Measurements from ENCODE around the gene PACS2. TPM values are rescaled to one million over a fixed set of nuclear protein-coding genes. Genes with fewer than 3 reads are reported as not detected.
"Not testable (repeated sequence)": the region's sequence is repeated elsewhere in the genome, so short reads cannot be mapped to it uniquely, and the experiment has no call there.

PACS2 gene
- 30.3 and 54.6 TPM in 2 replicates for total RNA-seq

DNA sequence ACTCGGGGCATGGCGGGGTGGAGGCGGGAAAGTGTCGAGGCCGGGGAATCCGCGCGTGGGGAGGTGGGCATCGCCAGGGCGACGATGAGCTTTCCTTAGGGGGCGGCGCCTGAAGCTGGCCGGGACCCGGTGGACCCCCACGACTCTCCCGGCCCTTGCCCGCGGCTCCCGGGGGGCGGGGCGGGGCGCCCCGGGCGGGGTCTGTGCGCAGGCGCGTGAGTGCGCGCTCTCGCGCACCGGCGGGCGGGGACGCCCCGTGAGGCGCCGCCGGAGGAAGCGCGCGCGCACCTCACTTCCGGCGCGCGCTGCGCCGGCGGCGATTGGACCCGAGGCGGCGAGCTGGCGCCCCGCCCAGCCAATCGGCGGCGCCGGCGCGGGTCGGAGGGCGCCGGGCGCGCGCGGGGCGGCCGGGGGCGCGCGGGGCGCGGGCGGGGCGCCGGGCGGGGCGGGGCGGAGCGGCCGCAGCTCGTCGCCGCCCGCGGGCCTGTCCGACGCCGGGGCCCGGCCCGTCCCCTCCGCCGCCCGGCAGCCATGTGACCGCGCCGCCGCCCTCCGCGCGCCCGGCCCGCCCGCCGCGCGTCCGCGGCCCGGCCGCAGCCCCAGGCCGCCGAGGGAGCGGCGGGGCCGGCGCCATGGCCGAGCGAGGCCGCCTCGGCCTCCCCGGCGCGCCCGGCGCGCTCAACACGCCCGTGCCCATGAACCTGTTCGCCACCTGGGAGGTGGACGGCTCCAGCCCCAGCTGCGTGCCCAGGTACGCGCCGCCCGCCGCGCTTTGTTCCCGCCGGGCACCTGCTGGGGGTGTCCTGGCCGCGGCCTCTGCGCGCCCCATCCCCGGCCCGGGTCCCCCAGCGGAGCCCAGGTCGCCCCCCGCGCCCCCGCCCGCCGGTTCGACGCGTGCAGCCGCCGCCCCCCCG, at the start of gene PACS2:
PACS2 (plus strand) TSS at position 462 of the 914 bp plus-strand sequence; CDS start at position 633, 171 bp downstream.
- DNase-seq (ENCODE audit: low read depth in 2 of 2) = peak; percentile 73 to 89

DNA sequence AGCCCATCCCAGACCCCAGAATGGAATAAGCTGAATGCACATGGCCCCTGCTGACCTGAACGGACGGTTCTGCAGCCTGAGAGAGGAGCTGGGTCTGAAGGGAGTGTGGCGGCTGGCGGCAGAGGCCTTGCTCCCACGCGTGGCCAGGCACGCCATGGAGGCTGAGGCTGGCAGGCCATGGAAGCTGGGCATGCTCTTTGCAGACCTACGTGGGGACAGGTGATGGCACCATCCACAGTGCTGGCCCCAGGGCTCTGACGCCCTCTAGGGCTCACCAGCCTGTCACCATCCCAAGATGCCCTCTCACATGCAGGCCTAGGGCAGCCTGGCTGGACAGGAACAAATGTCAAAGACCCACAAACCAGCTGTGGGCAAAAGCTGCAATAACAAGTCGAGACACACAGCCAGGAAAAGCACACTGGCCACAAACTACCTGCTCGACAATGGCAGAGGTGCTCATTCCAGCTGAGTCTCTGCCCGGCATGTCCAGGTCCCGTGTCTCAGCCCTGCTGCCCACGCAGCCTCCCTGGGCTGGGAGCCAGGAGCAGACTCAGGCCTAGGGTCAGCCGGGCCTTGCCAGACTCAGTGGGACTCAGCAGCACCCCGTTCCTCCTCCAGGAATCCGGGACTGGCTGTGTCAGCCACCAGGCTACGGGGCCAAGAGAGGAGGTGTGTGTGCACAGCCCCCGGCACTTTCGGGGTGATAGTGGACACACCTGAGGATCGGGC, 46.6 kb upstream of the PACS2 start:
- no peak for DNase-seq (ENCODE audit: low read depth in 2 of 2)

DNA sequence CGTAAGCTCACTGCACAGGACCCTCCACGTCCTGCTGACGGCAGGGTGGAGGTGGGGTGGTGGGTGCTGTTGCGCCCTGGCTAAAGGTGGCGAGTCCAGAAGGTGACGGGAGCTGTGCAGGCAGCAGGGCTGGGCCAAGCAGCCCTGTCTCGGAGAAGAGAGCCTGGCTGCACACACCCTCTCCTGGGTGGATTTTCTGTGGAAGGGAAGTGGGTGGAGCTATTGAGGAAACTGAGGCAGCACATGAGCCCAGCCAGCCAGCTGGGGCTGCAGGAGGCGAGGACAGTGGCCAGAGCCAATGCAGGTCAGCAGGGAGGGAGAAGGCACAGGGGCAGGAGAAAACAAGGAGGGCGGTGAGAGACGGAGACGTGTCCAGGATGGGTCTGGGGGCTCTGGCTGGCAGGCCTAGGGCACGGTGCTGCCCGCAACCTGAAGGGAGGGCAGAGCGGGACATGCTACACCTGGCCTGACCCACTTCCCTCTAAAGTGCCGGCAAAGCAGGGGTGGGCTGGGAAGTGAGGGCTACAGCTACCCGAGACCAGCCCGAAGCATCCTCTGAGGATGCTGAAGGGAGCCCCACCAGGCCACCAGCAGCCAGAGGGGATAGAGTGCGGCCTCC, 45.7 kb upstream of the PACS2 start:
- no peak for DNase-seq (ENCODE audit: low read depth in 2 of 2)

DNA sequence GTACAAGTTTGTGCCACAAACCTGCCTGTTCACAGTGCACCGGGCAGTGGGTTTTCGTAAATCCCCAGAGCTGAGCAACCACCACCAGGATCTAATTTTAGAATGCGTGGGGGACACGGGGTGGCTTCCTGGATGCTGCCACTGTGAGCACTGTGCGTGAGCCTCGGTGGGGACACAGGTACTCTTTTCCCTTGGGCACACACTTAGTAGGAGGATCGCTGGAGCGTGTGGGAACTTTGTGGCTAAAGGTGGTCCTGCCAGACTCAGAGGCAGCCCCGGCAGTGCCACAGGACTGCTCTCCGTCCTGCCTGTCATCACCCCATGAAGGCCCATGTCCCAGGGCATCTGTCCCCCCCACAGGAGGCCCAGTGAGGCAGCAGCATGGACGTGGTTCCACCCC, 45.1 kb upstream of the PACS2 start:
- no peak for DNase-seq (ENCODE audit: low read depth in 2 of 2)

DNA sequence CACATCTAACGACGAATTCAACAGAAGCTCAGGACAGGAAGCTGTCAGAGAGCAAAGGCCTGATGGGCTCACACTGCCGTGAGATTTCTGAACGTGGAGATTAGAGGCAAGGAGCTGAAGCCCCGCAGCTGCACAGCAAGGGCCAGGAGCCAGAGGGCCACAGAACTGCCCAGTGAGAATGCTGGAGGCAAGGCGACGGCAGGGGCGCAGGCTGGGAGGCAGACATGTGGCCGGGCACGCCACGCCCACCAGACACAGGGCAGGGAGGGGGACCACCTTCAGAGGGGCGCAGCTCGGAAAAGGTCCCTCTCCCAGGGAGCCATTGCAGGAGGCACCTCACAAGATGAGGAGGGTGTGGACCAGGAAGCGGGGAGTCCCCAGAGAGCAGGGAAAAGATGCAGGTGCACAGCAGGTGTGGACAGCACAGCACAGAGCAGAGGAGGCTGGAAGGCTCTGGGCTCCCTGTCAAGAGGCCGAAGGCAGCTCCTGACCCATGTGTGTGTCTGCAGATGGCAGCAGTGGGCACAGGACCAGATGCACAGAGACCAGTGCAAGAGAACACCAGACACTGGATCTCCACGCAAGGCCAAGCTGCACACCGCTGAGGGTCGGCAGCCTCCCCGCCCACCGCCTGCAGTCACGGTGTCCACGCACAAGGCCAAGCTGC, 43.2 kb upstream of the PACS2 start:
- DNase-seq (ENCODE audit: low read depth in 2 of 2) = no peak

DNA sequence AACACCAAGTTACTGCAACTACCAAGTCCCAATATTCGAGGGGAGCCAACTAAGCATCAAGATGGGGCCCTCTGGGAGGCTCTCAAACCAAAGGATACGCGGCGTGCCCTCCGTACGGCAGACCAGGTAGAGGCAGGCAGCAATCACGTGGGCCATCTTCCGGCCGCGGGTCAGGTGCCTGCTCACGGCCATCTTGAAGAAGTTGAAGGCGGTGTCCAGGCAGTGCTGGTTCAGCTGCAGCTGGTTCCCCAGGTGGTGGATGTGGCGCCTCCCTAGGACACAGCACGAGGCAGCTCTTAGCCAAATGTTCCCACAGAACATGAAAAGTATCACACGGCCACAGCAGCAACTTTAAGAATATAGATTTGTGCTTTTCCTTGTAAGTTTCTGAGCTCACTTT, 41.9 kb upstream of the PACS2 start:
- DNase-seq (ENCODE audit: low read depth in 2 of 2) = no peak

DNA sequence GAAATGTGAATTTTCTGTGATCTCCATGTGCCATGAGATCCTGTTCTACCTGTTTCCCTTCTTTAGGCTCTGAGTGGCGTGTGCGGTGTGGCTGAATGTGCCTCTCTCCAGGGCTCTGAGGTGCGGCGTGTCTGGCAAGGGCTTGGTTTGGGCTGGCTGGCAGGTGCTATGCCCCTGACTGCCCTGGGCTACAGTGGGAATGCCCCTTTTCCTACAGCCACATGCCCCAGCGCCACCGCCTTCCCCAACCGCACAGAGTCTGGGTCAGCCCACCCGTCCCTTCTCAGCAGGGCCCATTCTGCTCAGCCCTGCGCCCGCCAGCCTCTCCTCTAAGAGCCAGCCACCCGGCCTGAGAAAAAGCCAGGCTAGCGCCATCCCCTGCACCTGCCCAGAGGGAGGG, 41.5 kb upstream of the PACS2 start:
- DNase-seq (ENCODE audit: low read depth in 2 of 2) = no peak

DNA sequence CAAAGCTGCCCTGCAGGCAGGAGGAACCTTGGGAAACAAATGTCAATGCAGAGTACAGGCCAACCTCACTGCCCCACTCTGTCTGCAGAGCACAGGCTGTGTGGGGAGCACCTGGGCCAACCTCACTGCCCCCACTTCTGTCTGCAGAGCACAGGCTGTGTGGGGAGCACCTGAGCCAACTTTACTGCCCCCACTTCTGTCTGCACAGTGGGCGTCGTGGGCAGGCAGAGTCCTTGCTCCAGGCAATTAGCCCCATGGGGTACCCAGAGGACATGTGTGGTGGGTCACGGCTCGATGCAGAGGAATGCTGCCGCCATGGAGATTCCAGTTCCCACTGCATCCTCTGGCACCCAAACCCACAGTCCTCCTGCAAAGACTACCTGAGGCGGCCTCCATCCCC, 39.9 kb upstream of the PACS2 start:
- DNase-seq (ENCODE audit: low read depth in 2 of 2) = no peak

DNA sequence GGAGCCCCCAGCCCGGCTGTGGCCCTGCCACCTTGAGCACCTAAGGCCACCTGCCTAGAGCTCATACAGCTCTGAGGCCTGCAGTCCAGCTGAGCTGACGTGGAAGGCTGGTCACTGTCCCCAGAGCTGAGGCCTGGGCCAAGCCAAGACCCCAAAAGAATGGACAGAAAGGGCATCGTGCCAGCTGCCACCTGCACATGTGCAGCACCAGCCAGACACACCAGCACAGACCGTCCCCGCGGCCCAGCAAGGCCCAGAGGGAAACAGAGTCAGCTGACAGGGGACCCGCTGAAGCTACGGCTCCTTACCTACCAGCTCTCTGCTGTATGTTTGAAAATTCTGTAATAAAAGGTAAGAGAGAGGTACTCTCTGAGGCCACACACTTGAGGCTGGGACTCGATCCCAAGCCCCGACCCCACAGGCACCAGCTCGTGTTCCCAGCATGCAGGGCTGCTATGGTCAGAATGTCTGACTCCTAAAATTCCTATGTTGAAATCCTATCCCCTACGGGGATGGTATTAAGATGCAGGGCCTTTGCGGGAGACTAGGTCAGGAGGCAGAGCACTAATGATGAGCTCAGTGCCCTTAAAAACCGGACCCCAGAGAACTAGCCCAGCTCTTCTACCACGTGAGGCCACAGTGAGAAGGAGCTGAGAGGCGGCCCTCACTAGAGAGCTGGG, 39.1 kb upstream of the PACS2 start:
- no peak for DNase-seq (ENCODE audit: low read depth in 2 of 2)

DNA sequence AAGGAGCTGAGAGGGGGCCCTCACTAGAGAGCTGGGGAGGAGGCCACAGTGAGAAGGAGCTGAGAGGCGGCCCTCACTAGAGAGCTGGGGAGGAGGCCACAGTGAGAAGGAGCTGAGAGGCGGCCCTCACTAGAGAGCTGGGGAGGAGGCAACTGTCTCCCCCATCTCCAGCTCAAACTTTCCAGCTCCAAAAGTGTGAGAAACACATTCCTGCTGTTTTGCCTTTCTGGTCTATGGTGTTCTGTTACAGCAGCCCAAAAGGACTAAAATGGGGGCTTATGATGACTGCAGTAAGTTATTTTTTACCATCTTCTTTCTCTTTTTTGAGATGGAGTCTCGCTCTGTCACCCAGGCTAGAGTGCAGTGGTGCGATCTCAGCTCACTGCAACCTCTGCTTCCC, 37.1 kb upstream of the PACS2 start:
- DNase-seq (ENCODE audit: low read depth in 2 of 2) = not testable (repeated sequence)

DNA sequence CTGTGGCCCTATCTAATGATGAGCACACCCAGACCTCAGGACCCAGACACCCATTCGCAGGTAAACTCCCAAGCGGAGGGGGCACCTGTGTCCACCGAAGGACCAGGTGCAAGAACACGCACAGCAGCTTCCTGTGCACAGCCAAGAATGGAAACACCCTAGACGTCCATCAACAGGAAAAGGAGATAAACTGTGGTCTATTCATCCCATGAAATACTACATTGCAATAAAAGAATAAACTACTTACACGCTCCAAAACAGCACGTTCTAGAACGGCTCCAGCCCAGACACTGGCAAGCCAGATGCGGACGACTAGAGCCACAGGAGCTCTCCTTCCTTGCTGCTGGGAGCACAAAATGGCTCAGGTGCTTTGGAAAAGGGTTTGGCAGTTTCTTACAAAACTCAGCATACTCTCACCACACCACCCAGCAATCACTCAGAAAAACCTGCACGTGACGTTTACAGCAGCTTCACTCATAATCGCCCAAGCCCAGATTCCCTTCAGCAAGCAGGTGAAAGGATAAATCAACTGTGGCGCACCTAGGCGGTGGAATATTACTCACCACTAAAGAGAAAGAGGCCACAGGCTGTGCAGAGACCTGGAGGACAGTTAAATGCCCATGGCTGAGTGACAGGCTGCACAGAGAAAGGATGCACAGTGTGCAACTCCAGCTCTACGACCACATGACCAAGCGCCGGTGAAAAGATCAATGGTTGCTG, 34.7 kb upstream of the PACS2 start:
- no peak for DNase-seq (ENCODE audit: low read depth in 2 of 2)

DNA sequence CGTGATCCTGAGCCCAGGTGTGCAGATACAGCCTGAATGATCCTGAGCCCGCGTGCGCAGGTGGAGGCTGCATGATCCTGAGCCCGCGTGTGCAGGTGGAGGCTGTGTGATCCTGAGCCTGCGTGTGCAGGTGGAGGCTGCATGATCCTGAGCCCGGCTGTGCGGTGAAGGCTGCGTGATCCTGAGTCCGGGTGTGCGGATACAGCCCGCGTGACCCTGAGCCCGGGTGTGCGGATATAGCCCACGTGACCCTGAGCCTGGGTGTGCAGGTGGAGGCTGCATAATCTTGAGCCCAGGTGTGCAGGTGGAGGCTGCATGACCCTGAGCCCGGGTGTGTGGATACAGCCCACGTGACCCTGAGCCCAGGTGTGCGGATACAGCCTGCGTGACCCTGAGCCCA, 34.0 kb upstream of the PACS2 start:
- DNase-seq (ENCODE audit: low read depth in 2 of 2) = no peak

DNA sequence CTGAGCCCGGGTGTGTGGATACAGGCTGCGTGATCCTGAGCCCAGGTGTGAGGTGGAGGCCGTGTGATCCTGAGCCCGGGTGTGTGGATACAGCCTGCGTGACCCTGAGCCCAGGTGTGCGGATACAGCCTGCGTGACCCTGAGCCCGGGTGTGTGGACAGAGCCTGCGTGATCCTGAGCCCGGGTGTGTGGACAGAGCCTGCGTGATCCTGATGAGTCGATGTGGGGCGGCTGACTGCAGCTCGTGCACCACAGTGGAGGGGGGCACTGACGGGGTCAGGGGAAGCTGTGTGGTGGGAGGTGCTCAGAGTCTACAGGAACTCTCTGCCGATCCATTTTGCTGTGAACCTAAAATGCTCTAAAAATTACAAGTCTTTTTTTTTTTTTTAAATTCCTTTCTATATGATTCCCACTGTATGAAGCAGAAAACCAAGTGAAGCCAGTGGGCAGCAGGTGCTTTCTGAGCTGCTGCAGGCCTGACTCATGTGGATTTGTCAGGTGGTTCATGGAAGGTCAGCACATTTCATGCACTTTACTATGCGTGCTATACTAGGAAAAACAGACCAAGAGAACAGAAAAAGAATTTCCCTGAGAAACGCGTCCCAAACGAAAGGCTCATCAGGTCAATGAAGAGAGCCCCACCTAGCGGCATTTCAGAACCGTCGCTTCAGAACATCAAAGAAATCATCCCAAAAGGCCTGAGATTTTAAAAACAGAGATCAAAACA, 33.0 kb upstream of the PACS2 start:
- peak; percentile 82 to 84 for DNase-seq (ENCODE audit: low read depth in 2 of 2)

DNA sequence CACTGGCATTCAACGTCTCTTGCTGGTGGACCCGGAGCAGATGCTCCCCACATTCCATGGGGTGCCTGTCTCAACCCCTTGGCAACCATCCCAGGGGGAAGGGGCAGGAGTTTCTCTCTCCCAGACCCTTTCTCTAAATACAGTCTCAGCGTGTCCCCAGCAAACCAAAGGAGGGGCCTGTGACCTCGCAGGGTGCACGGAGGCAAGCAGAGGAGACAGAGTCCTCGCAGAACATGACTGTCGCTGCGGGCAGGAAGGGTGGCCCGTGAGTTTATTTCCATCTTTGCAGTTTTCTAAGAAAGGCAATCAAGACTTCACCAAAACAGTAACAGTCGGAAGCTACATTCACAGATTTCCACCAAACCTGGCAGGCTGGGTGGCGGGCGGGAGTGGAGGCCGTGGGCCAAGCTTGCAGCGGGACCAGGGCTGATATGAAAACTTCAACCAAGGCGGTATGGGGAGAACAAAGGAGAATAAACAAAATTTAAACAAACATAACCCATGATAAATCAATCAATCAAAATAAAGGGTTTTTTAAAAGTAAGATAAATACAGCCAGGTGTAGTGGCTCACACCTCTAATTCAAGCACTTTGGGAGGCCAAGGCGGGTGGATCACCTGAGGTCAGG, 32.3 kb upstream of the PACS2 start:
- no peak for DNase-seq (ENCODE audit: low read depth in 2 of 2)

DNA sequence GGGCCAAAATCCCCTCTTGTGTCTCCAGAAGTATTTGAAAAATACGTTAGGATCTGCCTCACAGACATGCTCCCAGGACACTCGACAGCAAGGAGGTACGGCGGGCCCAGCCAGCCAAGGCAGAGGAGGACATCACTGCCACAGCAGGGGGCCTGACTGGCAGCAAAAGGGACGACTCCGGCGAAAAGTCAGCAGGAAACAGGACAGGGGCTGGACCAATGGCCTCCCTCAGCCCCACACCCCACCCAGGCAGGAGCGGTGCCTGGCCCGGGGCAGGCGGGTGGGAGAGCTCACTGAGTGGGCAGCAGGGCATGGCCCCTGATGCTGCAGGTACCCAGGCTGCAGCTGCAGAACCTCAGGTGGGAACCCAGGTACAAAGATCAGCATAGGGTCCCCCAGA, 31.5 kb upstream of the PACS2 start:
- no peak for DNase-seq (ENCODE audit: low read depth in 2 of 2)

DNA sequence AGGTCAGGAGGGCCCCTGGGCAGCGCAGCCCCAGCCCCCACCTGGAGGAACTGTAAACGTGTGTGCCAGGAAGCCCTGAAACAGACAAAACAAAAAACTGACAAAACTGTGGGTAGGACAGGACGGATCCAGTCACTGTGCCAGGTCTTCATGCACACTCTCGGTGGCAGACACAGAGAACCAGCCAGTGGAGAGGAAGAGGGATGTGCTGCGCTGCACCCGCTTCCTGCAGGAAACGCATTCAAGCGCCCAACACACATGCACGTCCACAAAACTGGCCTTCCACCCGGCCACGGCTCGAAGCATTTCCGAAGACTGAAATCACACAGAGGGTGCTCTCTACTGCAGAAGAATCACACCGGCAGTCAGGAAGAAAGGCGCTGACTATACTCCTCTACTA, 30.6 kb upstream of the PACS2 start:
- DNase-seq (ENCODE audit: low read depth in 2 of 2) = peak; percentile 52 to 68

DNA sequence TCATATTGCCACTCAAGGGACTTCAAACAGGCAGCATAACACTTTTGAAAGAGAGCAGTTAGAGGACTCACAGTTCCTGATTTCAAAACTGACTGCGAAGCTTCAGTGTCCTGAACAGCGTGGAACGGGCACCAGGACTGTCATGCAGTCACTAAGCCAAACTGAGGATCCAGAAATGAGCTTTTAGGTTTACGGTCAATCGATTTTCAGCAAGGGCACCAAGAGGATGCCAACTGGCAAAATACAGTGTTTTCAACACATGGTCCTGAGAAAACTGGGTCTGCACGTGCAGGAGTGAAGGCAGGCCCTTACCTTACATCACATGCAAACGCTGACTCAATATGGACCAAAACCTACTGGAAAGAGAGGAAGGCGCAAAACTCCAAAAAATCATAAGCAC, 29.4 kb upstream of the PACS2 start:
- no peak for DNase-seq (ENCODE audit: low read depth in 2 of 2)

DNA sequence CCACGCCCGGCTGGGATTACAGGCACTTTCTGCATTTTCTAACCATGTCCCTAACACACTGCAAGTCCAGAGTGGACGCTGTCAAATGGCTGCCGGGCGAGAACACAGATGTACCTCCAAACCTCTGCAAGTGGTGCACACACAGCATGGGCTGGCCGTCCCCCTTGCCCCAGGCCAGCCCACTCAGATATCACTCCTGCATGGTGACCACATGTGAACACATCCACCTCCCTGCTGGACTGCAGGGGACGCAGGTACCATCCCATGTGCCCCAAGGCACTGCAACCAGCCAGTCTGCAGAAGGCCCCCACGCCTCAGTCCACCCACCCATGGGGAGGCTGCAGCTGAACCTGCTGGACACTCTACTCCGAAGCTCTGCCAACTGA, 27.8 kb upstream of the PACS2 start:
- no peak for DNase-seq (ENCODE audit: low read depth in 2 of 2)
